Measurements from ENCODE around the gene AKR7A3. TPM values are rescaled to one million over a fixed set of nuclear protein-coding genes. Genes with fewer than 3 reads are reported as not detected.

Gene AKR7A3
- total RNA-seq, 1 donor from 2014 or later = 0.20 TPM

DNA sequence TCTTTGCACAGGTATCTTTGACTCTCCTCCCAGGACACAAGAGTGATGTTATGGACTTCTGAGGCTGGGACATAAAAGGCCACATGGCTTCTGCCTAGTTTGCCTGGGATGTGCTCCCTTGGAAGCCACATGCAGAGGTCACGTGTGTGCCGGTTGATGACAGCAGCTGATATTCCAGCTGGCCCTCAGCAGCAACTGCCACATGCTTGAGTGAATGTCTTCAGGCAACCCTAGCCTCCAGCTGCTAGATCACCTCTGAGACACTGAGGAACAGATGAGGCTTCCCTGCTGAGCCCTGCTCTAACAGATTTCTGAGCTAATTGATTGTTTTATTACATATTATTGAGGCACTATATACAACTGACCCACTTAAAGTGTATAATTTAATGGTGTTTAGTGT lies 11.6 kb upstream of the AKR7A3 start:
- Histone ChIP-seq H4K20me1 (ENCODE audit: insufficient read depth, low read length) (no peaks in the 10 kb centered on the region), H3K36me3 (ENCODE audit: insufficient read depth, low read length) (peaks cover 21% of the 10 kb centered on the region), H3K27ac (ENCODE audit: low read depth, low read length) (no peak overlapping the region), H3K79me2 (ENCODE audit: insufficient read depth, low read length) (no peaks in the 10 kb centered on the region), H3K9me3 (ENCODE audit: insufficient read depth, low read depth, low read length) (peaks cover 2% of the 10 kb centered on the region), H3K4me1 (ENCODE audit: insufficient read depth, low read length) (no peaks in the 10 kb centered on the region), H3K9ac (ENCODE audit: low read length) (no peak overlapping the region), H2AFZ (ENCODE audit: low read depth, low read length) (no peak overlapping the region), H3K4me2 (ENCODE audit: low read length) (no peak overlapping the region), H3K4me3 (ENCODE audit: insufficient read depth, low read depth, low read length) (no peak overlapping the region), H3K27me3 (ENCODE audit: insufficient read depth, low read length) (no peaks in the 10 kb centered on the region)
- peaks cover 13% of the 10 kb centered on the region for H3K9me3 Mint-ChIP-seq (ENCODE audit: unreplicated experiment)
- no peak for TF ChIP-seq EZH2 (IDR thresholded peaks at IDR 0.05; ENCODE audit: insufficient read depth, low read length)
- TF ChIP-seq, protein P1, sequence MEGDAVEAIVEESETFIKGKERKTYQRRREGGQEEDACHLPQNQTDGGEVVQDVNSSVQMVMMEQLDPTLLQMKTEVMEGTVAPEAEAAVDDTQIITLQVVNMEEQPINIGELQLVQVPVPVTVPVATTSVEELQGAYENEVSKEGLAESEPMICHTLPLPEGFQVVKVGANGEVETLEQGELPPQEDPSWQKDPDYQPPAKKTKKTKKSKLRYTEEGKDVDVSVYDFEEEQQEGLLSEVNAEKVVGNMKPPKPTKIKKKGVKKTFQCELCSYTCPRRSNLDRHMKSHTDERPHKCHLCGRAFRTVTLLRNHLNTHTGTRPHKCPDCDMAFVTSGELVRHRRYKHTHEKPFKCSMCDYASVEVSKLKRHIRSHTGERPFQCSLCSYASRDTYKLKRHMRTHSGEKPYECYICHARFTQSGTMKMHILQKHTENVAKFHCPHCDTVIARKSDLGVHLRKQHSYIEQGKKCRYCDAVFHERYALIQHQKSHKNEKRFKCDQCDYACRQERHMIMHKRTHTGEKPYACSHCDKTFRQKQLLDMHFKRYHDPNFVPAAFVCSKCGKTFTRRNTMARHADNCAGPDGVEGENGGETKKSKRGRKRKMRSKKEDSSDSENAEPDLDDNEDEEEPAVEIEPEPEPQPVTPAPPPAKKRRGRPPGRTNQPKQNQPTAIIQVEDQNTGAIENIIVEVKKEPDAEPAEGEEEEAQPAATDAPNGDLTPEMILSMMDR (IDR thresholded peaks at IDR 0.05; ENCODE audit: insufficient read depth, low read depth, low read length) = no peak
- DNase-seq (ENCODE audit: low read depth) = no peak
- H3K27ac Mint-ChIP-seq (ENCODE audit: unreplicated experiment) = no peak overlapping the region
- no peaks in the 10 kb centered on the region for H3K27me3 Mint-ChIP-seq (ENCODE audit: low read depth, unreplicated experiment)
- peaks cover 3% of the 10 kb centered on the region for H3K4me1 Mint-ChIP-seq (ENCODE audit: low read depth, unreplicated experiment)
- no peak overlapping the region for H3K4me3 Mint-ChIP-seq (ENCODE audit: unreplicated experiment)
- no peak for FAIRE-seq
- peaks cover 30% of the 10 kb centered on the region for H3K36me3 Mint-ChIP-seq (ENCODE audit: low read depth, unreplicated experiment)

DNA sequence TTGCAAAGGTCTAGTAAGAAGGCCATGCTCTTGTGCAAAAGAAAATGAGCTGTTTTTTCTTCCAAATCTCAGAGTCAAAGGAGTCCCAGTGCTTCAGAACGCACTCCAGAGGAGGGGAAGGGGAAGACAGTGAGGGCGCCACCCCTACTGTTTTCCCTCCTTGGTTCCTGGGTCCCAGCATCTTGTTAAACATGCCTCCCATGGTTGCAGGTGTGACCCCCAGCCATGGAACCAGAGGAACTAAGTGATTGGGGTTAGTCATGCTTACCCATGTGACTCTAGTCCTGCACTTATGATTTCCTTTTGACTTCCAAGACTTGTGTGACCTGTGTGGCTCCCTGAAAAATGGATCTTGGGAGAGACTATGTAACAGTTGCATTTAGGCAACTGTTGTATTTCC lies 6.1 kb upstream of the AKR7A3 start:
- no peak overlapping the region for H2AFZ ChIP-seq (ENCODE audit: low read depth, low read length)
- H3K9me3 Mint-ChIP-seq (ENCODE audit: unreplicated experiment) = peaks cover 24% of the 10 kb centered on the region
- H3K79me2 ChIP-seq (ENCODE audit: insufficient read depth, low read length) = no peaks in the 10 kb centered on the region
- no peak overlapping the region for H3K27ac ChIP-seq (ENCODE audit: low read depth, low read length)
- H3K36me3 ChIP-seq (ENCODE audit: insufficient read depth, low read length) = no peaks in the 10 kb centered on the region
- H3K27ac Mint-ChIP-seq (ENCODE audit: unreplicated experiment) = no peak overlapping the region
- H3K27me3 ChIP-seq (ENCODE audit: insufficient read depth, low read length) = no peaks in the 10 kb centered on the region
- peaks cover 2% of the 10 kb centered on the region for H3K27me3 Mint-ChIP-seq (ENCODE audit: low read depth, unreplicated experiment)
- H3K4me3 ChIP-seq (ENCODE audit: insufficient read depth, low read depth, low read length) = no peak overlapping the region
- H3K36me3 Mint-ChIP-seq (ENCODE audit: low read depth, unreplicated experiment) = peaks cover 33% of the 10 kb centered on the region
- peaks cover 3% of the 10 kb centered on the region for H3K4me1 Mint-ChIP-seq (ENCODE audit: low read depth, unreplicated experiment)
- no peaks in the 10 kb centered on the region for H4K20me1 ChIP-seq (ENCODE audit: insufficient read depth, low read length)
- H3K4me3 Mint-ChIP-seq (ENCODE audit: unreplicated experiment) = no peak overlapping the region
- DNase-seq (ENCODE audit: low read depth) = no peak
- H3K4me2 ChIP-seq (ENCODE audit: low read length) = no peak overlapping the region
- TF ChIP-seq EZH2 (IDR thresholded peaks at IDR 0.05; ENCODE audit: insufficient read depth, low read length) = no peak
- TF ChIP-seq, protein P1 (IDR thresholded peaks at IDR 0.05; ENCODE audit: insufficient read depth, low read depth, low read length) = no peak
- no peak overlapping the region for H3K9ac ChIP-seq (ENCODE audit: low read length)
- no peaks in the 10 kb centered on the region for H3K4me1 ChIP-seq (ENCODE audit: insufficient read depth, low read length)
- H3K9me3 ChIP-seq (ENCODE audit: insufficient read depth, low read depth, low read length) = peaks cover 11% of the 10 kb centered on the region
- FAIRE-seq = no peak

DNA sequence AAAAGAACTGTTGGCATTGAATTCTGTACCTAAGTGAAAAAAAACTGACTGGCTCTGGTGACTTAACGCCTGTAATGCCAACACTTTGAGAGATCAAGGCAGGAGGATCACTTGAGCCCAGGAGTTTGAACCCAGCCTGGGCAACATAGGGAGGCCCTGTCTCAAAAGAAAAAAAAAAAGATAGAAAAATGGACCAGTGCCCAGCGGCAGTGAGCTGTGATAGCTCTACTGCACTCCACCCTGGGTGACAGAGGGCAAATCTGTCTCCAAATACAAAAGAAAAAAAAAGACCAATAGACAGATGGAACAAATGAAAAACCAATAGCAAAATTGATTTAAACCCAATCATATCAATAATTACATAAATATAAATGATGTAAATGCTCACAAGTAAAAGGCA lies 674 bp upstream of the AKR7A3 start:
- H3K4me3 ChIP-seq (ENCODE audit: insufficient read depth, low read depth, low read length) = peak overlapping the region; percentile 57

More for the DNA sequence above, 674 bp upstream of the AKR7A3 start:
- Histone ChIP-seq H3K9ac (ENCODE audit: low read length) (no peak overlapping the region), H2AFZ (ENCODE audit: low read depth, low read length) (peak overlapping the region; percentile 84), H3K4me2 (ENCODE audit: low read length) (peak overlapping the region; percentile 95), H3K27me3 (ENCODE audit: insufficient read depth, low read length) (no peaks in the 10 kb centered on the region), H3K27ac (ENCODE audit: low read depth, low read length) (no peak overlapping the region), H4K20me1 (ENCODE audit: insufficient read depth, low read length) (peaks cover 6% of the 10 kb centered on the region), H3K9me3 (ENCODE audit: insufficient read depth, low read depth, low read length) (peaks cover under 1% of the 10 kb centered on the region), H3K79me2 (ENCODE audit: insufficient read depth, low read length) (no peaks in the 10 kb centered on the region), H3K4me1 (ENCODE audit: insufficient read depth, low read length) (no peaks in the 10 kb centered on the region), H3K36me3 (ENCODE audit: insufficient read depth, low read length) (no peaks in the 10 kb centered on the region)
- no peak overlapping the region for H3K27ac Mint-ChIP-seq (ENCODE audit: unreplicated experiment)
- peaks cover 19% of the 10 kb centered on the region for H3K27me3 Mint-ChIP-seq (ENCODE audit: low read depth, unreplicated experiment)
- FAIRE-seq = no peak
- peaks cover 3% of the 10 kb centered on the region for H3K9me3 Mint-ChIP-seq (ENCODE audit: unreplicated experiment)
- H3K4me1 Mint-ChIP-seq (ENCODE audit: low read depth, unreplicated experiment) = no peaks in the 10 kb centered on the region
- H3K4me3 Mint-ChIP-seq (ENCODE audit: unreplicated experiment) = no peak overlapping the region
- no peak for DNase-seq (ENCODE audit: low read depth)
- H3K36me3 Mint-ChIP-seq (ENCODE audit: low read depth, unreplicated experiment) = peaks cover 11% of the 10 kb centered on the region
- TF ChIP-seq EZH2 (IDR thresholded peaks at IDR 0.05; ENCODE audit: insufficient read depth, low read length) = no peak
- TF ChIP-seq, protein P1 (IDR thresholded peaks at IDR 0.05; ENCODE audit: insufficient read depth, low read depth, low read length) = no peak

All from astrocyte (in vitro differentiated cells and primary cell).